Endodermal cell (in vitro differentiated cells): Measurements from ENCODE around the gene ZNF225. TPM values are rescaled to one million over a fixed set of nuclear protein-coding genes. Genes with fewer than 3 reads are reported as not detected.
A peak's percentile ranks its signal among the peaks of the same experiment; 100 is the strongest.

Source experiments
- DNase-seq: peaks from one replicate; pipeline ENCODE4 v3.0.0-alpha.2; 2017
- H3K27ac ChIP-seq: 2 replicates; pipeline ENCODE4 v1.5.1; 2013; ENCODE audit warnings: mild to moderate bottlenecking, low read depth, low read length, moderate library complexity
- H3K27me3 ChIP-seq: 2 replicates; pipeline ENCODE4 v1.6.1; 2013; ENCODE audit warnings: mild to moderate bottlenecking, low read length, moderate library complexity; ENCODE audit not compliant: insufficient read depth, control insufficient read depth, poor library complexity, severe bottlenecking
- H3K36me3 ChIP-seq: 2 replicates; pipeline ENCODE4 v1.7.0; 2013; ENCODE audit warnings: mild to moderate bottlenecking, low read length, moderate library complexity; ENCODE audit not compliant: control insufficient read depth, insufficient read depth
- H3K4me1 ChIP-seq: one replicate; pipeline ENCODE4 v1.7.0; 2013; ENCODE audit warnings: low read length; ENCODE audit not compliant: control insufficient read depth, insufficient read depth
- H3K4me3 ChIP-seq: 2 replicates; pipeline ENCODE4 v1.5.1; 2013; ENCODE audit warnings: mild to moderate bottlenecking, low read length, moderate library complexity
- H3K9ac ChIP-seq: 2 replicates; pipeline ENCODE4 v1.6.1; 2013; ENCODE audit warnings: mild to moderate bottlenecking, low read length, moderate library complexity; ENCODE audit not compliant: poor library complexity, severe bottlenecking; ENCODE audit errors: extremely low read depth
- H3K9me3 ChIP-seq: 2 replicates; pipeline ENCODE4 v1.6.1; 2013; ENCODE audit warnings: mild to moderate bottlenecking, low read length, moderate library complexity; ENCODE audit not compliant: control insufficient read depth
- H3K27ac Mint-ChIP-seq: 2 replicates; pipeline ENCODE4 v1.8.0; 2020; ENCODE audit warnings: mixed read lengths
- H3K27me3 Mint-ChIP-seq: 2 replicates; pipeline ENCODE4 v1.8.0; 2021; ENCODE audit warnings: mild to moderate bottlenecking, mixed read lengths; ENCODE audit not compliant: insufficient read depth
- H3K36me3 Mint-ChIP-seq: 2 replicates; pipeline ENCODE4 v1.8.0; 2020; ENCODE audit warnings: low read depth, mixed read lengths
- H3K4me1 Mint-ChIP-seq: 2 replicates; pipeline ENCODE4 v1.8.0; 2020; ENCODE audit warnings: mixed read lengths
- H3K4me3 Mint-ChIP-seq: 2 replicates; pipeline ENCODE4 v1.8.0; 2020; ENCODE audit warnings: mild to moderate bottlenecking, moderate library complexity, mixed read lengths
- H3K9me3 Mint-ChIP-seq: 2 replicates; pipeline ENCODE4 v1.8.0; 2020; ENCODE audit warnings: mild to moderate bottlenecking, mixed read lengths
- CTCF ChIP-seq: fragments of 200-600 bp; sonication (generic); conservative IDR thresholded peaks from 2 replicates; pipeline ENCODE4 v1.5.0; 2021; ENCODE audit warnings: antibody characterized with exemption, mild to moderate bottlenecking
- WGBS, 2 experiments: methylation state at CpG; one replicate each; pipeline versions ENCODE4 v1.1.5 to v1.1.7; 2013; ENCODE audit warnings: missing lambda C conversion rate in 2 of 2, mixed read lengths in 1 of 2; ENCODE audit not compliant: insufficient coverage in 1 of 2, insufficient read length in 1 of 2; 5-methylcytosine and 5-hydroxymethylcytosine counted together
- total RNA-seq, 2 donors: library from RNA; stranded (reverse); fragmentation: NEBNext Ultra II Directional in 1 of 2; extraction: Animal tissue kit (Norgen Biotek cat#: 25700) in 1 of 2; gene quantifications; 2 replicates in 1 of 2; 3 replicates in 1 of 2; pipeline ENCODE4 v1.2.1, GENCODE V29; 2021

The ZNF225 gene
- total RNA-seq, 2 donors from 2014 or later, result 6.4 to 7.4 TPM

- H3K4me1 Mint-ChIP-seq, result no peaks in the 10 kb centered on the region
- peaks cover 58% of the 10 kb centered on the region for H3K36me3 Mint-ChIP-seq
- H3K27ac Mint-ChIP-seq, result no peak overlapping the region
- H3K4me3 ChIP-seq, result no peak overlapping the region
- DNase-seq, result no peak
- no peaks in the 10 kb centered on the region for H3K4me1 ChIP-seq
- no peaks in the 10 kb centered on the region for H3K27me3 ChIP-seq
- peaks cover 71% of the 10 kb centered on the region for H3K36me3 ChIP-seq
- no peak for TF ChIP-seq CTCF
- H3K27ac ChIP-seq, result no peak overlapping the region
- no peak overlapping the region for H3K9ac ChIP-seq
- peaks cover 8% of the 10 kb centered on the region for H3K9me3 ChIP-seq
- no peaks in the 10 kb centered on the region for H3K27me3 Mint-ChIP-seq
- H3K9me3 Mint-ChIP-seq, result peaks cover 10% of the 10 kb centered on the region
- 90 to 94% methylated on average over 5 of the region's 5 CpGs for WGBS, 2 experiments
- H3K4me3 Mint-ChIP-seq, result no peak overlapping the region
Measured at GRCh38 chr19:44151491-44151890, 38.3 kb downstream of the ZNF225 start.

DNA sequence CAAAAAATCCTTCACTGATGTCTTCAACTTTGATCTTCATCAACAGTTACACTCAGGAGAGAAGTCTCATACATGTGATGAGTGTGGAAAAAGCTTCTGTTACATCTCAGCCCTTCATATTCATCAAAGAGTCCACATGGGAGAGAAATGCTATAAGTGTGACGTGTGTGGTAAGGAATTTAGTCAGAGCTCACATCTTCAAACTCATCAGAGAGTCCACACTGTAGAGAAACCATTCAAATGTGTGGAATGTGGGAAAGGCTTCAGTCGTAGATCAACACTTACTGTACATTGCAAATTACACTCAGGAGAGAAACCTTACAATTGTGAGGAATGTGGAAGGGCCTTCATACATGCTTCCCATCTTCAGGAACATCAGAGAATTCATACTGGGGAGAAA lies 43.3 kb downstream of the ZNF225 start:
- H3K9me3 Mint-ChIP-seq, result peaks cover 34% of the 10 kb centered on the region
- no peaks in the 10 kb centered on the region for H3K27me3 ChIP-seq
- H3K4me3 Mint-ChIP-seq, result no peak overlapping the region
- H3K4me1 ChIP-seq, result no peaks in the 10 kb centered on the region
- peaks cover 53% of the 10 kb centered on the region for H3K36me3 ChIP-seq
- no peak overlapping the region for H3K27ac ChIP-seq
- H3K4me1 Mint-ChIP-seq, result no peaks in the 10 kb centered on the region
- H3K4me3 ChIP-seq, result peak overlapping the region; percentile 16
- 100% methylated on average over 1 of the region's 2 CpGs; no CpG with 5 or more reads in 1 of the 2 experiments for WGBS, 2 experiments
- H3K36me3 Mint-ChIP-seq, result peaks cover 55% of the 10 kb centered on the region
- peaks cover 3% of the 10 kb centered on the region for H3K27me3 Mint-ChIP-seq
- H3K27ac Mint-ChIP-seq, result no peak overlapping the region
- TF ChIP-seq CTCF, result no peak
- peaks cover 30% of the 10 kb centered on the region for H3K9me3 ChIP-seq
- no peak overlapping the region for H3K9ac ChIP-seq
- DNase-seq, result no peak

DNA sequence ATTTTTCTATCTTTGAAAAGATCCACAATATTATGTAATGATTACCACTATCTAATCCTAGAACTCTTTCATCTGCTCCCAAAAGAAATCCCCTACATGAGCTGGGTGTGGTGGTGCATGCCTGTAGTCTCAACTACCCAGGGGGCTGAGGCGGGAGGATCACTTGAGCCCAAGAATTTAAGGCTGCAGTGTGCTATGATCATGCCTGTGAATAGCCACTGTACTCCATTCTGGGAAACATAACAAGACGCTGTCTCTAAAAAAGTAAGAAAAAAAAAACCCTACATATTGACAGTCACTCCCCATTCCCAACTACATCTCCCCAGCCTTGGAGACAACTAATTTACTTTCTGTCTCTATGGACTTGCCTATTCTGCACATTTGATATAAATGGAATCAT lies 50.6 kb downstream of the ZNF225 start:
- H3K36me3 Mint-ChIP-seq, result peaks cover 23% of the 10 kb centered on the region
- no peak for TF ChIP-seq CTCF
- Histone ChIP-seq H3K27ac (no peak overlapping the region), H3K4me3 (peak overlapping the region; percentile 92), H3K9me3 (peaks cover 7% of the 10 kb centered on the region), H3K27me3 (peaks cover 5% of the 10 kb centered on the region), H3K9ac (no peak overlapping the region), H3K36me3 (peaks cover 21% of the 10 kb centered on the region), H3K4me1 (no peaks in the 10 kb centered on the region)
- WGBS, 2 experiments, result 91% methylated on average over 2 of the region's 2 CpGs
- no peak overlapping the region for H3K27ac Mint-ChIP-seq
- peaks cover 9% of the 10 kb centered on the region for H3K4me1 Mint-ChIP-seq
- peaks cover 3% of the 10 kb centered on the region for H3K9me3 Mint-ChIP-seq
- no peak overlapping the region for H3K4me3 Mint-ChIP-seq
- DNase-seq, result no peak
- peaks cover 27% of the 10 kb centered on the region for H3K27me3 Mint-ChIP-seq
